HG03159 (cell line): Measurements from ENCODE around the gene ELL2.

ENCODE experiments used
- ATAC-seq: cut with Tn5 transposase; IDR thresholded peaks from one replicate; pipeline ENCODE4 v1.9.1; 2021; ENCODE audit warnings: mild to moderate bottlenecking, moderate library complexity; ENCODE audit not compliant: unreplicated experiment

The ELL2 gene

GRCh38 chr5:95884017-95884325 is 77.7 kb downstream of the ELL2 start:
- peak; percentile 47 for ATAC-seq

DNA sequence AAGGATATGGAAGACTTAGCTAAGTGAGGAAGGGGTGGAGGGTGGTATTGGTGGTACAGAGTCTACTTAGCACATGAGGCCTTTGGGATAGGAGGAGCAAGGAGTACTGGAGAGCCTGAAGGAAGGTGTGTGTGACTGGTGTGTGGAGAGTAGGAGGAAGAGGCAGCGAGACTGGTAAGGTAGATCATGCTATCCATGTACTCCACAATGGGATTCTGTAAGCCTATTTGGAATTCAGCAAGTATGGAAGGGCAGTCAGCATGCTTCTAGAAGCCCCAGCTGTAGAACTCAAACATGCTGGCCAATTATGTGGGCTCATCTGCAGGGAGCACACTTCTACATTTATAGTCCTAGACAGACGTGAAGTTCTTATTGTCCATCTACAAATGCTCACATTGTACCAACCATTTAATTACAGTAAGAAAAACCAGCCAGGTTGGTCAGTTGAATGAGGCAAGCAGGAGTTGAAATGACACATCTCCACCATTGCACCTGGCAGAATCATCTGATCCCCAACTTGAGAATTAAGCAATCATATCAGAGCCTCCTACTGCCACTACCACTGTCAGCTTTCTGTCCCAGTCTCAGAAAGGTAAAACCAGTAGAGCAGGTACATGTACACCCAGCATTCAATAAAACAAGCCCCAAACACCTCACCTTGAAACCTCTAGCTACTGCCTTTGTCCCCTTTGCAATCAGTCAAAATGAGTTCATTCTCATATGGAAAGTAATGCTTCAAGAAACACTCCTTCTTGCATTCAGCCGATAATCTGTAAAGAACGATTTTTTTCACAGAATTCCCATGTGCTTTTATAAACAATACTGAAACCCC is 78.2 kb downstream of the ELL2 start:
- peak; percentile 39 for ATAC-seq

DNA sequence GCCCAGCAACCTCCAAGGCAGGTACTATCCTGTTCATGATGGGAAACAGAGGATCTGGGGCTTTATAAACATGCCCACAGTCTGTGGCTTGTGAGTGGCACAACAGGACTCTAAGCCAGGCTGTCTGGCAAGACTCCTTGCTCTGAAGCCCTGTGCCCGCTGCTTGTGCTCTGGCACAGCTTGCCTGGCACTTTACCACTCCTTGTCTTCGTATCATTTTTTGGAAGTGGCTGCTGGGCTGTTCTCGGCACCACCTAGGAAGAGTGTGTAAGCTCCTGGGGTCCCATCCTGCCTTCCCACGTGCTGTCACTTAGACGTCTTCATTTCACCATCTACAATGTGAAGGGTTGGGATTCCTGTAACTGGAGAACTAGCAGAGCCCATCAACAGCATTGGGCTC is 79.8 kb downstream of the ELL2 start:
- no peak for ATAC-seq

GRCh38 chr5:95880081-95880926 is 81.3 kb downstream of the ELL2 start:
- ATAC-seq, result no peak

DNA sequence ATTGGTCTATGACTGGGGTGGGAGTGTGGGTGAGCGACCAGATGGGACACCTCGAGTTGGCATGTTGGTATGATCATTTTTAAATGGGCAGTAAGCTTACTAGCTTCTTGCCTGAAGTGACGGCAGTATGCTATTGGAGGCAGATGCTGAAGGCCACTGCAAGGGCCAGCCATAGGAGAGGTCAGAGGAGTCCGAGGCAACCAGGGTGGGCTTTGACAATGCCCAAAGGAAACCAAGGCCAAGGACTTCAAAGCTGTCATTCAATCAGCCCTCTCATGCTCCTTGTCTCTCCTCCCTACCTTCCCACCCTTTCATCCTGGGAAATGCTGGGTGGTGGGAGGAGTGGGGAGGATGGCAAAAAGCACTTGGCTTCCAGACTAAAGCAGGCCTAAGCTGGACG is 82.0 kb downstream of the ELL2 start:
- no peak for ATAC-seq

- no peak for ATAC-seq
These were observed 83.0 kb downstream of the ELL2 start for GRCh38 chr5:95878417-95879323.

DNA sequence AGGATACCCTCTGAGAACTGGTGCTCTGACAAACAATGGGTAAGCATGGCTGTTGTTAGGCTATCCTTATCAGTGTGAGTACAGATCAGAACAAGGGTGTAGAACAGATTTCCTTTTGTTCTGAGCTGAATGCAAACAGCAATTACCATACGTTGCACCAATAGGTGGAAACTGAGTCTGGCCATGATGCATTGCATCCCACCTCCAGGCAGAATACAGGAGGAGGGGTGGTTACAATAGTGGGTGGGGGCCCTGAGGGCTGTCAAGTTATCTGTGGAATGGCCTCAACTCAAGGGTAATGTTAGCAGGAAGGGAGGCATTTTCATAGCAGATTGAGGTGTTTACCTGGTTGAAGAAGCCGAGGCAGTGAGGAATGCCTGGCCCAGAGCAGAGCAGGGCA is 84.9 kb downstream of the ELL2 start:
- ATAC-seq, result no peak

DNA sequence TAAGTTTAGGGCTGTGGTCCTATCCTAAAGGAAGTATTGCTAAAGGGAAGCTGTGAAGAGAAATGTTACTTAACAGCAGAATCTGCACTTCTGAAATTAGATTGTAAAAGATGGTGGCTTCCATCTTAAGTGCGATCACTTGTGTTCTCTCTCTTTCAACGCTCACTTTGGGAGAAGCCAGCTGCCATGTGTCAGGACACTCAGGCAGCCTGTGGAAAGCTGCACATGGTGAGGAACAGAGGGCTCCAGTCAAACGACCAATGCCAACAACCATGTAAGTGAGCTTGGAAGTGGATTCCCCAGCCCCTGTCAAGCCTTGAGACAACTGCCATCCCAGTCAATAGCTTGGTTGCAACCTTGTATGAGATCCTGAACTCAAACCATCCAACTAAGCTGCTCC is 87.4 kb downstream of the ELL2 start:
- no peak for ATAC-seq

- no peak for ATAC-seq
These were observed 88.3 kb downstream of the ELL2 start for GRCh38 chr5:95873351-95873750.

DNA sequence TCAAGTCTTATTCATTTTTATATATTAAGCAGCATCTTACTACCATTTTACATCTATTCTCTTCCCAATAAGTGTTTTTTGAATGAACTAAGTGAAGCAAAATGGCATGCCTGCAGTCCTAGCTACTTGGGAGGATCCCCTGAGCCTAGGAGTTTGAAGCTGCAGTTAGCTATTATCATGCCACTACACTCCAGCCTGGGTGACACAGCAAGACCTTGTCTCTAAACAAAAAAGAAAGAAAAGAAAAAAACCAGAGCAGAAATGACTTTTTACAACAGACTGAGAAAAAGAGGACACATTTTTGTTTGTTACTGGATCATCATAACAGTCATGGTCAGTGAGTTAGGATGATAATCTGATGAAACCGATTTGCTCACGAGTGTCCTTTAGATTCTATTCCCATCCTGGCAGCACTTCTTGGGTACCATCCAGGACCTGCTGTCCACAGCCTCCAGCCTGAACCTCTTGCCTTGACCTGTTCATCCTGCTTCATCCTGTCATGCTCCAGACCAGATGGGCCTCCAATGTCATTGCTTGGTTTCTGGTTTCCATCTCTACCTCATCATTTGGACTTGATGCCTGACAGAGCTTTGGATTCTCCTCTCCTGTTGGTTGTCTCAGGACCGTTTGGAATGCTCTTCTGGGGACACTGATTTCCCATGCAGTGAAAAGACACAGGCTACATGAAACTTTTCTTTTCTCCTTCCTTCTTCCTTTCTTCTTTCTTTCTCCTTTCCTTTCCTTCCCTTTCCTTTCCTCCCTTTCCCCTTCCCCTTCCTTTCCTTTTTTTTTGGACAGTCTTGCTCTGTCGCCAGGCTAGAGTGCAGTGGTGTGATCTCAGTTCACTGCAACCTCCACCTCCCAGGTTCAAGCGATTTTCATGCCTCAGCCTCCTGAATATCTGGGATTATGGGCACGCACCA is 89.0 kb downstream of the ELL2 start:
- no peak for ATAC-seq

DNA sequence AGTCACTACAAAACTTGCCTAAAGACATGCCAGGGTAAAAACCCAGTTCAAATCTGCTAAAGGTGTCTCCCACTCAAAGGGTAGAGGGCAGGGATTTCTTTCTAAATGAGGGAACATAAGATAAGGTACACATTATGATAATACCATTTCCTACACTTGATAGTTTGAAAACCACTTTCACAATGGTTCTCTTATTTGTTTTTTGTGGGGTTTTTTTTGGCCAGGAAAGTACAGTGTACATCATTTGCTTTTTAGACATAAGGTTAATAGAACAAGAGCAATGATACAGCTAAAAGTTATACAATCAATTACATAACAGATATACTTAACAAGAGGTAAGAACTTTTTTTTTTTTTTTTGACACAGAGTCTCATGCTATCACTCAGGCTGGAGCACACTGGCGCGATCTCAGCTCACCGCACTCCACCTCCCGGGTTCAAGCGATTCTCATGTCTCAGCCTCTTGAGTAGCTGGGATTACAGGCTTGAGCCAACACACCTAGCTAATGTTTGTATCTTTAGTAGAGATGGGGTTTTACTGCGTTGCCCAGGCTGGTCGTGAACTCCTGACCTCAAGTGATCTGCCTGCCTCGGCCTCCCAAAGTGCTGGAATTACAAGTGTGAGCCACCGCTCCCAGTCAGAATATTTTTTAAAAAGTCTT is 90.4 kb downstream of the ELL2 start:
- ATAC-seq, result no peak

DNA sequence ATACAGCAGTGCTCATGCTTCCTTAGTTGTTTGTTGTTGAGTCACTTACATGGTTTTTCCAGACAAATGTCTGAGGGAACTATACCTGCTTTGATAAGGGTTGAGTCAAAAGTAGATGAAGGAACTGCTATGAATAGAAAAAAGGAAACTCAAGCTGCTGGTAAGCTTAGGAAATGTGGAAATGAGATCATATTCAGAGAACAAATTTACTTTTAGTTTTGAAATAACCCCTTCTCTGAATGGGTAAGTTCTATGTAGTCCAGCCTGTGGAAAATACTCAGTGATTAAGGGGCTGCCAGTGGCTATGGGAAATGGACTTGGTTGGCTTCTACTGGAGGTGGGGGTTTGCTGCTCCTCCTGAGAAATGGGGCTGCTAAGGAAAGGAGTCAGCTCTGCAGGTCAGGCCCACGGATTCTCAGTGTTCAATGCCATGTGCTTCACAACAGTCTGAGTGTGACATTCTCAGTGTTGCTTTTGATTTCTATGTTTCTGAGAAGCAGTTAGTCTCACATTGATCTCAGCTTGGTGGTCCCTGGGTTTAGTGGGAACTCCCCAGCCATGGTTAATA is 91.5 kb downstream of the ELL2 start:
- peak; percentile 59 for ATAC-seq

GRCh38 chr5:95869173-95869855 is 92.3 kb downstream of the ELL2 start:
- peak; percentile 56 for ATAC-seq

DNA sequence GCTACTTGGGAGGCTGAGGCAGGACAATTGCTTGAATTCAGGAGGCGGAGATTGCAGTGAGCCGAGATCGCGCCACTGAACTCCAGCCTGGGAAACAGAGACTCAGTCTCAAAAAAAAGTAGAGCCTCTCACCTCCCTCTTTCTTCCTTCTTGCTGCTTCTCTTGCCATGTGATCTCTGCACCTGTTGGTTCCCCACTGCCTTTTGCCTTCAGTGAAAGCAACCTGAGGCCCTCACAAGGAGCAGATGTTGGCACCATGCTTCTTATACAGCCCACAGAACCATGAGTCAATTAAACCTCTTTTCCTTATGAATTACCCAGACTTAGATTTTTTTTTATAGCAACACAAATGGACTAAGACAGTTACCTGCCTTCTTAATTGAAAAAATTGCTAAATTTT is 93.5 kb downstream of the ELL2 start:
- no peak for ATAC-seq

GRCh38 chr5:95866435-95867040 is 95.1 kb downstream of the ELL2 start:
- ATAC-seq, result no peak

- no peak for ATAC-seq
These were observed 96.6 kb downstream of the ELL2 start for GRCh38 chr5:95864944-95865504.

GRCh38 chr5:95864456-95864855 is 97.2 kb downstream of the ELL2 start:
- no peak for ATAC-seq

DNA sequence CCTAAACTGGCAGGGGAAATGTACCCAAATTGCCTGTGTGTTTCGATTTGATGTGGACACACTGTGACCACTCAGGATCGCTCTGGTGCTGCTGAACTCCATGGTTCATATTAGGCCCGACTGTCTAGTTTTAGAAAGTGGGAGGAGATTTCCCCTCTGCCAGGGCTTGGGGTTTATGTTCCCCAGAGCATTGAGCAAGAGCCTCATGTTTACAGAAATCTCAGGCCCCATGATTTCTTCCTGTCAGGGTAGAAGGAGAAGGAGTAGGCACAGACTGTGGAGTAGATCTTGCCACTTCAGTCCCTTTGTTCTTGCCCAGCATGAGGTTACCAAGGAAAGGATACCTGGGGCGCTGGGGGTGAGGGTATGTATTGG is 98.3 kb downstream of the ELL2 start:
- no peak for ATAC-seq
